Stimulated activated CD4-positive, alpha-beta T cell treated with anti-CD3 and anti-CD28 coated beads, TNF-alpha, amount 100 ng/mL, for 4 hours (primary cell): ENCODE measurements around the gene PA2G4.
"Not testable (repeated sequence)": the region's sequence is repeated elsewhere in the genome, so short reads cannot be mapped to it uniquely, and the experiment has no call there.

Experiments
- DNase-seq, 3 experiments: peaks; one replicate each; pipeline ENCODE4 v3.0.0-alpha.2; 2020; ENCODE audit warnings: low read depth in 3 of 3

PA2G4 gene

DNA sequence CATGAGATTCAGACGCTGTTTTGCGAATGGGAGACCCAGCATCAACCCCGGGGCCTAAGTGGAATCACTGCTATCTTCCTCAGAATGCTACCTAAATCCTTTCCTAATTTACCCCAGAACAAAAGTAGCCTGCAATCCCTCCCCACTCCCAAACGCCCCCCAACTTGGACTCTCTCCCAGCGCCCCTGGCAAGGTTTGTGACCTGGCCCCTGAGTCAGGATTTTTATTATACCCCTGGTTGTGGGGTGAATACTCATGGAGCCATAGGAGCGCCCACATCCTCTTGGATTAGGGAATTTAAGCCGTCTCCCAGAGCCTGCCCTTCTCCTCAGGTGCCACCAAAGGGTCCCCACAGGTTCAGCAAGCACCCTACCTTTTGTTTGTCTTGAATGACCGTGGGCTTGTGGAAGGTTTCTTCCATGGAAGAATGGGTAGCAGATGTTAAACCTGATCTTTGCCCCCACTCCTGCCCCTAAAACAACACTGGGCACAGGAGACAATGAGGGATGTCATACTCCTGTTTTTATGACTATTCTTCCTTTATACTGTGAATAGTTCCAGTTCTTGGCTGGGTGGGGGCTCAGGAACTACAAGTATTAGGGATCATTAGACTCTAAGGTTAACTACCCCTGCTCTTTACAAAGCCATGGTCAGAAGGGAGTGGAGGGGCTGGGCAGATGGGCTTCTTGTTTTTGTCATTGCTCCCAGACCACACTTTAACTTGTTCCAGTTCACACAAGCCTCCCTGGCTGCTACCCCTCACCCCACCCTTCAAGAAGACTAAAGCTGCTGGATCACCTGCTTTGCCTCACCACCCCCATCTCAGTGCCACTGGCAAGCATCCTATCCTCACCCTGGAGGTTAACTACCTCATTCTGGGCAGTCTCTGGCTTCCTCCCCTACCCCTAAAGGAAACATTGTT lies 48.7 kb downstream of the PA2G4 start:
- DNase-seq: no peak

DNA sequence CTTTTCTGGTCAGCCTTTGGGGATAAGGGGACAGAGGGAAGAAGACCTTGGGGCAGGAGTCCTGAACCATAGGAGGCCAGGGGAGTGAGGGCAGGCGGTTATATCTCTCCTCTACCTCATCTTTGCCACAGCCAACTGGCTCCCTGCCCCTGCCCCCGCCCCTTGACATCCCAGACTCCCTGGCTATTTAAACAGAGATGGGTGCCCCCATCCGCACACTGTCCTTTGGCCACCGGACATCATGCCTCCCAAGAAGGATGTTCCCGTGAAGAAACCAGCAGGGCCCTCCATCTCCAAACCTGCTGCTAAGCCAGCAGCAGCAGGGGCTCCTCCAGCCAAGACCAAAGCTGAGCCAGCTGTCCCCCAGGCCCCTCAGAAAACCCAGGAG lies 49.3 kb downstream of the PA2G4 start:
- DNase-seq: no peak

DNA sequence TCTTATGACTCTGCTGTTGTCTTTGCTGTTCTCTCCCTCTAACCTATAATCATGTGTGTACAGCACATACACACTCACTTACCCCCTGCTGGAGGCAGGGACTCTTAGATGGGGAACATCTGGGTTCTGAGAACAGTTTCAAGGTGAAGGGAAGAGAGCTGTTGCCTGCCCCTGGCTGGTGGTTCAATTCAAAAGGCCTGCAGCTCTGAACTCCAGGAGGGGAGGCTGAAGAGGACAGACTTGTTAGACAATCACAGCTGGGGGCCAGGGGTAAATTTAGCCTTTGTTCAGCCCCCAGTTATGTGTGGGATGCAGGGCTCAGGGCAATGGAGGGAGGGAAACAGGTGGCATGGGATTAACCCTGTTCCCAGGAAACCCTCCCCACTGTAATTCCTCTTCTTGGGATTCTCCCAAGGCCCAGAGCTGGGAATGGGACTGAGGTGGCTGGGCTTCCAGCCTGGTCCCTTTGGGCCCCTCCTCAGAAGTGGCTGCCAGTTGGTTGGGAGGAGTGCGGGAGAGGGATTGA lies 50.0 kb downstream of the PA2G4 start:
- DNase-seq: no peak

DNA sequence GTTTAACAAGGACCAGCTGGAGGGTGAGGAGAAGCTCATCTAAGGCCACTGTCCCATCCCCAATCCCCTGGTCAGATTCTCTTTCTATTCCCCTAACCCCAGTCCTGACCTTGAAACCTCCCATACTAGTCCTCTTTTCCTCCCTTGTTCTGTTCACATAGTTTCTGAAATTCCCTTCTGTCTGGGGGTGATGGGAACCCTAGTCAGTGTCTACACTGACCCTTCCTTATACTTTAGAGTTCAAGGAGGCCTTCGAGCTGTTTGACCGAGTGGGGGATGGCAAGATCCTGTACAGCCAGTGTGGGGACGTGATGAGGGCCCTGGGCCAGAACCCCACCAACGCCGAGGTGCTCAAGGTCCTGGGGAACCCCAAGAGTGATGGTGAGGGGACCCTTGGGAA lies 50.5 kb downstream of the PA2G4 start:
- no peak for DNase-seq

DNA sequence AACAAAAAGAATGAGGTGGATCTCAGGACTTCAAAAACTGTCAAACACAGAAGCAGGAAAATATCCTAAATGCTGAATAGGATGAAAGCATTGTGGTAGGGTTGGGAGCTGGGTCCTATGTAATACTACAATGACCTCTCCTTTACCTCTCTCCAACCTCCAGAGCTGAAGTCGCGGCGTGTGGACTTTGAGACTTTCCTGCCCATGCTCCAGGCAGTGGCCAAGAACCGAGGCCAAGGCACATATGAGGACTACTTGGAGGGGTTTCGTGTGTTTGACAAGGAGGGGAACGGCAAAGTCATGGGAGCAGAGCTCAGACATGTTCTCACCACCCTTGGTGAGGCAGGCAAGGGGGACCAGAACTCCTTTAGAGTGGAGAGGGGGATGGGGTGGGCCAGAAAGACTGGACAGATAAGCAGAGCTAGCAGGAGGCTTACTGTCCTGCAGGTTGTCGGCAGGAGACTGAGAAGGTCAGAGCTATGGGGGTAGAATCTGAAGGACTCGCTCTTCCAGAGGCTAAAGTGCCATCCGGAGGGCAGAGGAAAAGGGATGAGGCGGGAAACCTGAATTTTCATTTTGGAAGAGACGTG lies 51.0 kb downstream of the PA2G4 start:
- no peak for DNase-seq

GRCh38 chr12:56156464-56157200 lies 52.3 kb downstream of the PA2G4 start:
- not testable (repeated sequence) for DNase-seq

- DNase-seq: peak; percentile 15 to 30 (median 18)
Observed at GRCh38 chr12:56157201-56158028, 53.1 kb downstream of the PA2G4 start.

DNA sequence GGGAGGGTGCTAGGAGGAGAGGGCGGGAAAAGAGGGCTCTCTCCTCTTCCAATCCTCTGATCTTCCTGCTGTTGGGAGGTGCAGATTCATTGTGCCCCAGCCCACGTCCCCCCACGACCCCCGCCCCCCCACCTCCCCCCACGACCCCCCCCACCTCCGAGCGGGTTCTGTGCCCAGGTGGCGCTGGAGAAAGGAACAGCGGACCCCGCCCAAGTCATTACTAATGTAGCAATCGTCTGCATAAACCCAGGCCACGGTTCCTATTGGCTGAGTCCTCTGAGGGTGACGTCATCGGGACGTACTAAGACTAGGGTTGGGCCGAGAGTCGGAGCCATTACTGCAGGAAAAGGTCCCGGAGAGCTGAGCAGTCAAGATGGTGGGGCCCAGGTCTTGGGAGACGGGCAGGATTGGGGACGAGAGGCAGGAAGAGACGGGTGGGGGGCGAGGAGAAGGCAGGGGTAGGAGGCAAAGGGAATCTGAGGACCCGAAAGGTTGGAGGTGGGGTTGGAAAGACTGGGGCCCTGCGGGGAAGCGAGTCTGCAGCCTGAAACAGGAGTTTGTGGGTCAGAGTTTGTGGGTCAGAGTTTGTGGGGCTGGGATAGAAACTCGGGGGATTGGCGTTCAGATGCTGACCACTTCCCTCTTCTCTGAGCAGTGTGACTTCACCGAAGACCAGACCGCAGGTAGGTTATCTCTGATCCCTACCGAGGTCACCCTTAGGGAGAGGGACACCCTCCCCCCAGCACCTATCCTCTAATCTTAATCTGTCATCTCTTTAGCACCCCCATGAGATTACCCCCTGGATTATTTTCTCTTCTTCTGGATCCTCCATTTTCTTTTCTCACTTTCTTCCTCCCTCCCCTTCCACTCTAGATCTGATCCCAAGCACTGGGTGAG lies 53.9 kb downstream of the PA2G4 start, which contains the start of gene MYL6:
Gene MYL6 (plus strand): TSS at position 331 of the 897 bp plus-strand sequence. CDS start 43 bp downstream, at position 374.
- DNase-seq: peak; percentile 68 to 90 (median 77)

GRCh38 chr12:56158926-56159461 lies 54.6 kb downstream of the PA2G4 start:
- DNase-seq: peak in 1 of 3 experiments; percentile 28

- DNase-seq: no peak
Observed at GRCh38 chr12:56159482-56160192, 55.3 kb downstream of the PA2G4 start.

DNA sequence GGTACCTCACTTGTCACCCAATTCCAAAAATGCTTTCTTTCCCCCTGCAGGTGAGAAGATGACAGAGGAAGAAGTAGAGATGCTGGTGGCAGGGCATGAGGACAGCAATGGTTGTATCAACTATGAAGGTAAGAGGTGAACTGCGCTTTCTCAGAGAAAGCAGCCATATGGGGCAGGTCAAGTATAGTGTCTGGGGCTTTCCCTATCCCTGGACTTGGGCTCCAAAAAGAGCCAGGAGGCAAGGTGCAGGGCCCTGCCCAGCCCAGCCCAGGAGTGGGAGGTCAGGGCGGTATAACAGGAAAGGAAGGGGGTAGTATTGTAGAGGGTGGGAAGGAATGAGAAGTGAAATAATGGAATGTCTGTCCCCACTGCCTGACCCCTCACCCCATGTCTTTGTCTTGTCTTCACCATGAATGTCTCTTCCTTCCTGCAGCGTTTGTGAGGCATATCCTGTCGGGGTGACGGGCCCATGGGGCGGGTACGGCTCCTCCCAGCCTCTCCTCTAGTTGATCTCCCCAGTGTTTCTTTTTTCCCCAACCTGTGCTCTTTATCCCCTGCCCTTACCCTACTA lies 55.9 kb downstream of the PA2G4 start:
- DNase-seq: peak; percentile 24 to 27 (median 25)

DNA sequence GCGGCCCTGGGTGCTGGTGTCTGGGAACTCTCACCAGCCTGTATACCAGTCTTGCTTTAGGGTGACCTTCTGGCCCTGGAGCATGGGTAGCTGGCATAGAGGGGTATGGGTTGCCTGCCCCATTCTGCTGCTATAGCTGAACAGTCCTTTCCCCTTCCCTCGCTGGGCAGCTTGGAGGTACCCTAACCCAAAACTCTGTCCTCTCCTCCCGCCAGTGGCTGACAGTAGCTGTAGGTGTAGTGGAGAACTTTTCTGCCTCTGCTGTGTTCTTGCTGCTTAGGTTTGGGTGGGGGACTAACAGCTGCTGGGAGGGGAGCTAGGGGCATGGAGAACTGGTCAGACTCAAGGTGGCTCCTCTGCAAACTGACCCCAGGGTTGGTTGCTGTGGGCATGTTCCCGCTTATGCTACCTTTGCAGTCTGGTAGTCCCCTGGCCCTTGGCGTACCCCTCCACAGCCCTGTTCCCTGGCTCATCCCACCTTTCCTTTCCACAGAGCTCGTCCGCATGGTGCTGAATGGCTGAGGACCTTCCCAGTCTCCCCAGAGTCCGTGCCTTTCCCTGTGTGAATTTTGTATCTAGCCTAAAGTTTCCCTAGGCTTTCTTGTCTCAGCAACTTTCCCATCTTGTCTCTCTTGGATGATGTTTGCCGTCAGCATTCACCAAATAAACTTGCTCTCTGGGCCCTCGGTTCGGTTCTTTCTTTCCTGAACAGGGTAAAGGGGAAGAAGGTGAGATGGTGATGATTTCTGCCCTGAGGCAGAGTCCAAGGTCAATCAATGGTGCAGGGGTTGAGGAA lies 56.7 kb downstream of the PA2G4 start:
- no peak for DNase-seq

GRCh38 chr12:56161690-56162351 lies 57.5 kb downstream of the PA2G4 start:
- no peak for DNase-seq

GRCh38 chr12:56162468-56163290 lies 58.3 kb downstream of the PA2G4 start:
- no peak for DNase-seq
